HUES6 (cell line): Measurements from ENCODE around the gene CLIC5.

Experiments used
- H3K27ac ChIP-seq: 2 replicates; pipeline ENCODE4 v1.7.0; 2013; ENCODE audit warnings: low read depth, mild to moderate bottlenecking, low read length, inconsistent platforms
- H3K27me3 ChIP-seq: 2 replicates; pipeline ENCODE4 v1.6.1; 2013; ENCODE audit warnings: low read length; ENCODE audit not compliant: control insufficient read depth, insufficient read depth
- H3K36me3 ChIP-seq: 2 replicates; pipeline ENCODE4 v1.6.1; 2013; ENCODE audit warnings: low read length; ENCODE audit not compliant: control insufficient read depth, insufficient read depth
- H3K4me1 ChIP-seq: 2 replicates; pipeline ENCODE4 v1.6.1; 2013; ENCODE audit warnings: low read length; ENCODE audit not compliant: control insufficient read depth, insufficient read depth
- H3K4me3 ChIP-seq: 2 replicates; pipeline ENCODE4 v1.5.1; 2013; ENCODE audit warnings: low read depth, low read length
- H3K9ac ChIP-seq: one replicate; pipeline ENCODE4 v1.6.1; 2013; ENCODE audit warnings: mild to moderate bottlenecking, low read length
- H3K9me3 ChIP-seq: 2 replicates; pipeline ENCODE4 v1.6.1; 2013; ENCODE audit warnings: low read depth, low read length; ENCODE audit not compliant: control insufficient read depth, insufficient read depth

The CLIC5 gene

GRCh38 chr6:45974596-45974995 lies 41.1 kb downstream of the CLIC5 start:
- Histone ChIP-seq H3K9ac (no peak overlapping the region), H3K27me3 (no peaks in the 10 kb centered on the region), H3K4me1 (no peaks in the 10 kb centered on the region), H3K4me3 (no peak overlapping the region), H3K27ac (no peak overlapping the region), H3K9me3 (peaks cover 5% of the 10 kb centered on the region; the same call in 1 of the 2 replicates), H3K36me3 (no peaks in the 10 kb centered on the region)

GRCh38 chr6:45972795-45973503 lies 42.7 kb downstream of the CLIC5 start:
- H3K4me1 ChIP-seq, result no peaks in the 10 kb centered on the region
- H3K36me3 ChIP-seq, result no peaks in the 10 kb centered on the region
- H3K27ac ChIP-seq, result no peak overlapping the region
- no peaks in the 10 kb centered on the region for H3K27me3 ChIP-seq
- peaks cover 5% of the 10 kb centered on the region; the same call in 1 of the 2 replicates for H3K9me3 ChIP-seq
- H3K9ac ChIP-seq, result no peak overlapping the region
- no peak overlapping the region for H3K4me3 ChIP-seq

GRCh38 chr6:45971287-45971686 lies 44.4 kb downstream of the CLIC5 start:
- Histone ChIP-seq H3K9me3 (peaks cover 9% of the 10 kb centered on the region; the same call in 1 of the 2 replicates), H3K27ac (no peak overlapping the region), H3K4me3 (no peak overlapping the region), H3K36me3 (no peaks in the 10 kb centered on the region), H3K9ac (no peak overlapping the region), H3K4me1 (no peaks in the 10 kb centered on the region), H3K27me3 (no peaks in the 10 kb centered on the region)

DNA sequence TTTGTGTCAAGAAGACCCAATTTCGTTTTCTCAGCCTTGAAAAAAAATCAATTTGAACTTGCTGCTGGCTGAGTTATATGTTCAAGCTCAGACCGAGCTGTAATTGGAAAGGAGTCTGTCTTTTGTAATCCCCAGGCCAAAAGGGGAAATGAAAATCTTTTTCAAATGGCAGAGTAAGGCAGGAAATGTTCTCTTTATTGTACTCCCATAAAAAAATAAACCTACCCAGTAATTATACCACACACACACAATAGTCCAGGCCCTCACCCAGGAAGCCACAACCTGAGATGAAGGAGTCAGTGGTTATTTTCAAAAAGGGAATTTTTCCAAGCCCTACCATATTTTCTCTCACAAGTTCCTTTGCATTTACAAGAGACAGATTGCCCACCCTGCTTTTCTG lies 45.3 kb downstream of the CLIC5 start:
- Histone ChIP-seq H3K9me3 (peaks cover 8% of the 10 kb centered on the region; the same call in 1 of the 2 replicates), H3K27me3 (no peaks in the 10 kb centered on the region), H3K27ac (no peak overlapping the region), H3K9ac (no peak overlapping the region), H3K36me3 (no peaks in the 10 kb centered on the region), H3K4me3 (no peak overlapping the region), H3K4me1 (peaks cover 4% of the 10 kb centered on the region; the same call in 1 of the 2 replicates)

DNA sequence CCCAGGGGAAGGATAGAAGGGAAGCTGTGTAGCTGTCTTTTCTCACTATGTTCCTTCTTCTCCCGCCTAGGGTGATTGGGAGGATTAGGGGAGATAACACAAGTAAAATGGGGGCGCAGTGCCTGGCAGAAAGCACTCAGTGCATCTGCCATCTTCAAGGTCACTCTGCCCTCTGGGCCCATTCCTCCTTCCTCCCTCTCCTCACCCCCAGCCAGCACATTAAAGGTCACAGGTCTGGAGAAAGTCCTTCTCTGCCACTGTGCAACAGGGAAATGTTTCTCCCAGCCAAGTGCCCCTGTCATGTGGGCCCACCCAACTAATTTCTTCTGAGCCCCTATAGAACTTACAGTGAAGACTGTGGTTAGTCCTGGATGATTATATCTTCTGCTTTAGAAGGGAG lies 45.8 kb downstream of the CLIC5 start:
- Histone ChIP-seq H3K27ac (no peak overlapping the region), H3K36me3 (no peaks in the 10 kb centered on the region), H3K9ac (no peak overlapping the region), H3K27me3 (no peaks in the 10 kb centered on the region), H3K4me1 (peaks cover 4% of the 10 kb centered on the region; the same call in 1 of the 2 replicates), H3K9me3 (peaks cover 4% of the 10 kb centered on the region; the same call in 1 of the 2 replicates), H3K4me3 (no peak overlapping the region)

- Histone ChIP-seq H3K4me1 (peaks cover 4% of the 10 kb centered on the region; the same call in 1 of the 2 replicates), H3K4me3 (no peak overlapping the region), H3K27me3 (no peaks in the 10 kb centered on the region), H3K36me3 (no peaks in the 10 kb centered on the region), H3K9me3 (0 out of 2 replicates have a peak, but pooled peaks cover 4% of the 10 kb centered on the region), H3K27ac (no peak overlapping the region), H3K9ac (no peak overlapping the region)
Observed at GRCh38 chr6:45969026-45969425, 46.6 kb downstream of the CLIC5 start.

DNA sequence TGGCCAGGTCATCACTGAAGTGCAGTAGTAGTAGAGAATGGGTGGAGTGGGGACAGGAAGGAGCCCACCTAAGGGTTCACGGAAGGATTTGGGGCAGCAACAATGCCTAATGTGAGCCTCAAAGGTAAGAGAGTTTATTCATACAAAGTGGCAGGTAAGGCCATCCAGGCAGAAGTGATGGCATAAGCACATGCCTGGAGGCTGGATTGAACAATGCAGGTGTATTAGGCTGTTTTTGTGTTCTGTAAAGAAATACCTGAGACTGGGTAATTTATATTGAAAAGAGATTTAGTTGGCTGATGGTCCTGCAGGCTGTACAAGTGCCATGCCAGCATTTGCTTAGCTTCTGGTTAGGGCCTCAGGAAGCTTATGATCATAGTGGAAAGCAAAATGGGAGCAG lies 48.3 kb downstream of the CLIC5 start:
- no peak overlapping the region for H3K4me3 ChIP-seq
- no peaks in the 10 kb centered on the region for H3K27me3 ChIP-seq
- H3K36me3 ChIP-seq, result no peaks in the 10 kb centered on the region
- no peak overlapping the region for H3K9ac ChIP-seq
- H3K27ac ChIP-seq, result no peak overlapping the region
- 0 out of 2 replicates have a peak, but pooled peaks cover 4% of the 10 kb centered on the region for H3K9me3 ChIP-seq
- peaks cover 4% of the 10 kb centered on the region; the same call in 1 of the 2 replicates for H3K4me1 ChIP-seq

GRCh38 chr6:45966797-45967196 lies 48.9 kb downstream of the CLIC5 start:
- no peak overlapping the region for H3K4me3 ChIP-seq
- peaks cover 4% of the 10 kb centered on the region; the same call in 1 of the 2 replicates for H3K4me1 ChIP-seq
- 0 out of 2 replicates have a peak, but pooled peaks cover 4% of the 10 kb centered on the region for H3K9me3 ChIP-seq
- no peaks in the 10 kb centered on the region for H3K36me3 ChIP-seq
- no peak overlapping the region for H3K9ac ChIP-seq
- no peaks in the 10 kb centered on the region for H3K27me3 ChIP-seq
- H3K27ac ChIP-seq, result no peak overlapping the region

GRCh38 chr6:45966340-45966739 lies 49.3 kb downstream of the CLIC5 start:
- Histone ChIP-seq H3K4me1 (peaks cover 4% of the 10 kb centered on the region; the same call in 1 of the 2 replicates), H3K4me3 (no peak overlapping the region), H3K9ac (no peak overlapping the region), H3K36me3 (no peaks in the 10 kb centered on the region), H3K27ac (no peak overlapping the region), H3K9me3 (0 out of 2 replicates have a peak, but pooled peaks cover 4% of the 10 kb centered on the region), H3K27me3 (no peaks in the 10 kb centered on the region)

GRCh38 chr6:45965792-45966191 lies 49.9 kb downstream of the CLIC5 start:
- H3K36me3 ChIP-seq, result no peaks in the 10 kb centered on the region
- H3K4me3 ChIP-seq, result no peak overlapping the region
- no peaks in the 10 kb centered on the region for H3K27me3 ChIP-seq
- no peak overlapping the region for H3K9ac ChIP-seq
- peaks cover 4% of the 10 kb centered on the region; the same call in 1 of the 2 replicates for H3K4me1 ChIP-seq
- 0 out of 2 replicates have a peak, but pooled peaks cover 4% of the 10 kb centered on the region for H3K9me3 ChIP-seq
- no peak overlapping the region for H3K27ac ChIP-seq

DNA sequence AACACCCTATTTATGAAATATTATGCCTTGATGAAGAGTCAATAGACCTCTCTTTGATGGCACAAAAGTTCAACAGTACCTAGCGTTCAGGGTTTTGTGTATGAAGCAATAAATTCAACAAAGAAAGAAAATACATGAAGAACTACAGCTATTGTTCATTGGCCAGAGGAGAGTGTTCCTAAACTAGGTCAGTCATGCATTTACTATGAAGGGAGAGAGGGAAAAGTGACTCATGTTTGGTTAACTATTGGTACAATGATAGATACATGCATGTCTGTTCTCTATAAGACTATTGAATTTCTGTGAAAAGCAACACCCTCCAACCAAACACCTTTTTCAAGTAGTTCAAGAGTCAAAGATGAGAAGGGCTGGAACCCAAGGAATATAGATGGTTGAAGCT lies 50.7 kb downstream of the CLIC5 start:
- Histone ChIP-seq H3K27me3 (no peaks in the 10 kb centered on the region), H3K36me3 (no peaks in the 10 kb centered on the region), H3K9me3 (0 out of 2 replicates have a peak, but pooled peaks cover 4% of the 10 kb centered on the region), H3K4me3 (no peak overlapping the region), H3K9ac (no peak overlapping the region), H3K4me1 (peaks cover 4% of the 10 kb centered on the region; the same call in 1 of the 2 replicates), H3K27ac (no peak overlapping the region)
